GM21619 (cell line): ENCODE results near the gene EHD1.
A peak's percentile ranks its signal among the peaks of the same experiment; 100 is the strongest.
"Not testable (repeated sequence)": the region's sequence is repeated elsewhere in the genome, so short reads cannot be mapped to it uniquely, and the experiment has no call there.

Experiments
- ATAC-seq: cut with Tn5 transposase; IDR thresholded peaks from one replicate; pipeline ENCODE4 v1.9.1; 2021; ENCODE audit not compliant: unreplicated experiment

Gene EHD1

GRCh38 chr11:64832467-64833197 is 45.8 kb downstream of the EHD1 start:
- ATAC-seq = no peak

GRCh38 chr11:64831411-64831891 is 47.0 kb downstream of the EHD1 start:
- ATAC-seq = no peak

GRCh38 chr11:64829536-64830251 is 48.7 kb downstream of the EHD1 start:
- ATAC-seq = no peak

GRCh38 chr11:64827451-64827839 is 51.0 kb downstream of the EHD1 start:
- no peak for ATAC-seq

- ATAC-seq = no peak
These were observed 51.6 kb downstream of the EHD1 start for GRCh38 chr11:64826578-64827450.

GRCh38 chr11:64826062-64826461 is 52.4 kb downstream of the EHD1 start:
- ATAC-seq = no peak

GRCh38 chr11:64823568-64824119 is 54.8 kb downstream of the EHD1 start:
- no peak for ATAC-seq

GRCh38 chr11:64817476-64817875 is 60.9 kb downstream of the EHD1 start:
- ATAC-seq = no peak

- ATAC-seq = not testable (repeated sequence)
These were observed 63.0 kb downstream of the EHD1 start for GRCh38 chr11:64815433-64815832.

GRCh38 chr11:64814712-64815187 is 63.7 kb downstream of the EHD1 start:
- ATAC-seq = peak; percentile 52

GRCh38 chr11:64813826-64814225 is 64.6 kb downstream of the EHD1 start:
- ATAC-seq = no peak

- ATAC-seq = no peak
These were observed 67.5 kb downstream of the EHD1 start for GRCh38 chr11:64810891-64811272.

GRCh38 chr11:64810271-64810890 is 68.0 kb downstream of the EHD1 start, which contains the start of gene MEN1:
TSS of gene MEN1 (minus strand) at chr11:64810551. CDS start at chr11:64810109, 442 bp downstream.
- ATAC-seq = peak; percentile 58

GRCh38 chr11:64809781-64810241 is 68.6 kb downstream of the EHD1 start:
- ATAC-seq = no peak

- no peak for ATAC-seq
These were observed 72.9 kb downstream of the EHD1 start for GRCh38 chr11:64805481-64805880.

GRCh38 chr11:64804346-64805210 is 73.8 kb downstream of the EHD1 start:
- ATAC-seq = no peak

GRCh38 chr11:64803846-64804345 is 74.5 kb downstream of the EHD1 start:
- ATAC-seq = no peak

- peak; percentile 39 for ATAC-seq
These were observed 75.1 kb downstream of the EHD1 start, which contains the start of gene MAP4K2 for GRCh38 chr11:64803158-64803845. TSS of gene MAP4K2 (minus strand) at chr11:64803214. CDS start at chr11:64803149, 65 bp downstream.
